NCI-H2171 (cell line): Measurements from ENCODE around the gene SULF2.

ENCODE experiments used
- DNase-seq: peaks from one replicate; lab custom pipeline; 2025; lab: John Stamatoyannopoulos, UW

Gene SULF2

DNA sequence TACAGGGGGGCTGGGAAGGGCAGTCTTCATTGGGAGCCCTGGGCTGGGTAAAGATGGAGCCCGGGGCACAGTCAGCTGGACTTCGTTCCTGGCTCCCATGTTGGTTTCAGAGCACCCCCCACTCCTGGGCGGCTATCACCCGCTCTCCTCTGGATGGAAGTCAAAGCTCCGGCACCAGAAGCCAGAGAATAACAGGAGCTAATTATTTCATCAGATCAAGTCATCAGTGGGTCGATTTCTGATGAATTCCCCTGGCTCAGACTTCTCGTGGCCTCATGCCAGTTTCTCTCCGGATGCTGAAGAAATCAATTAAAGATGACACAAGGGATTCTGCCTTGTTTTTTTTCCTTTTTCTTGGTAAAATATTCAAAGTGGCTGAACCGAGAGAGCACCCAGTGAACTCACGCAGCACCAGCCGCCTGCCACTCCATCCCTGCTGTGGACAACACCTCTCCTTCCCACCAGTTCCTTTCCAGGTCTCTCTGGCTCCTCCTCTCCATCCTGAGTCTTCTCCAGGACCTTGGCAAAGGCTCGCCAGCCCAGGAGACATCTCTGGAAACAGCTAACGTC, 22.5 kb downstream of the SULF2 start:
- DNase-seq: no peak

GRCh38 chr20:47761482-47762047, 23.7 kb downstream of the SULF2 start:
- DNase-seq: no peak

- no peak for DNase-seq
These were observed 24.4 kb downstream of the SULF2 start for GRCh38 chr20:47760686-47761481.

DNA sequence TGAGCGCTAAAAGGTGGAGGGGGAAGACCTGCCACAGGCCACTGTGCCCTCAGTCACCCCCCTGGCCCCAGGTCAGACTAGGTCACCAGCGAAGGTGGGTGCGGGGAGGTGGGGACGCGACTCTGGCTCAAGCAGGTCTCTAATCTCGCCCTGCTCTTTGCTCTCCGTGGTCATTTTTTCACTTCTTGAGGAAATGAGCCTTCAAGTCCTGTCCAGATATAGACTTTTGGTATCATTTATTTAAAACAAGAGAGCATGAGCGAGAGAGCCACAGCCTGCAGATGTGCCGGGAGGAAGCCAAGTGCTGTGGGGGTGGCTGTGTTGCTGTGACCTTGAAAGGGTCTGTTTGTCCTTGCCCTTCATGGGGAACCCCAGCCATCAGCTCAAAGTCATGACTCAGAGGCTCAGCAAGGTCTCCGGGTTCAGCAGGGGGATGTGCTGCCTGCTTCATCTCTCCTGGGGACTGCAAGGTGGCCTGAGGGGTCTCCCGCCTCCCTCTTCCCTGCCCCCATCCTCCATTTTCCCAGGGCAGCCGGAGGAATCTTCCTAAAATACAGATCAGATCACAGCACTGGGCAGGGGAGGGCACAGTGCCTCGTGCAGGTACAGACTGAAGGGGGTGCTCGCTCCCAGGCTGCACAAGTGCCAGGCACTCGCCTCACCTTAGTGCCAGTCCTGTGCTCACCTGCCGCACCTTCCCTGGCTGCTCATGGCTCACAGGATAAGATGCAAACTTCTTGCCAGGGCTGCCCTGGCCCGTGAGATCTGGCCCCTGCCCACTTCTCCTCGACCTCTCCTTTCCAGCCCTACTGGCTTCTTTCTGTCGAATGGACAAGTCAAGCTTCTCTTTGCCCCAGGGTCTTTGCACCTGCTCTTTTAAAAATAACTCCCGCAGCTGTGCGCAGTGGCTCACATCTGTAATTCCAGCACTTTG, 26.5 kb downstream of the SULF2 start:
- no peak for DNase-seq

GRCh38 chr20:47757145-47758035, 27.9 kb downstream of the SULF2 start:
- DNase-seq: peak; percentile 68

DNA sequence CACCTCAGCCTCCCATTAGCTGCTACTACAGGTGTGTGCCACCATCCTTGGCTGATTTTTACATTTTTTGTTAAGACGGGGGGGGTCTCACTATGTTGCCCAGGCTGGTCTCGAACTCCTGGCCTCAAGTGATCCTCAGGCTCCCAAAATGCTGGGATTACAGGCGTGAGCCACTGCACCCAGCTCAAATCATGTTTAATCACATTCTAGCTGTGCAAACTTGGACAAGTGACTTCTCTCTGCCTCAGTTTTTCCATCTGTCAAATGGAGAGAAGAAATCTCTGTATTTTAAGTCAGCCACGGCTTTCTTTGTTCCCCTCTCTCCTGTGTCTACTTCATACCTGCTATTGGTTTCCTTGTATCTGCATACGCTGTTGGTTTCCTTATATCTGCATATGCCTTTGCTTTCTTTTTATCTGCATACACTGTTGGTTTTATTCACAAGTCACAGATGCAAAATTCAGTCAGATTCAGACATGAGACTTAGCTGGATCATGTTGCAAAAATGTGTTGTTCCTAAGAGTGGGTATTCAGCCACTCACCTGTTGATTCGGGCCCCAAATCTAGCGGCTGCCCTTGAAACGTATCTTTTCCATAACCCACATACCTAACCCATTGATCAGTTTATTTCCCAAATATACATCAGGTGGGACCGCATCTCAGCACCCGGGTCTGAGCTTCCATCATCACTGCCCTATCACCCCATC, 30.2 kb downstream of the SULF2 start:
- DNase-seq: no peak

GRCh38 chr20:47754388-47754715, 30.9 kb downstream of the SULF2 start:
- DNase-seq: no peak

DNA sequence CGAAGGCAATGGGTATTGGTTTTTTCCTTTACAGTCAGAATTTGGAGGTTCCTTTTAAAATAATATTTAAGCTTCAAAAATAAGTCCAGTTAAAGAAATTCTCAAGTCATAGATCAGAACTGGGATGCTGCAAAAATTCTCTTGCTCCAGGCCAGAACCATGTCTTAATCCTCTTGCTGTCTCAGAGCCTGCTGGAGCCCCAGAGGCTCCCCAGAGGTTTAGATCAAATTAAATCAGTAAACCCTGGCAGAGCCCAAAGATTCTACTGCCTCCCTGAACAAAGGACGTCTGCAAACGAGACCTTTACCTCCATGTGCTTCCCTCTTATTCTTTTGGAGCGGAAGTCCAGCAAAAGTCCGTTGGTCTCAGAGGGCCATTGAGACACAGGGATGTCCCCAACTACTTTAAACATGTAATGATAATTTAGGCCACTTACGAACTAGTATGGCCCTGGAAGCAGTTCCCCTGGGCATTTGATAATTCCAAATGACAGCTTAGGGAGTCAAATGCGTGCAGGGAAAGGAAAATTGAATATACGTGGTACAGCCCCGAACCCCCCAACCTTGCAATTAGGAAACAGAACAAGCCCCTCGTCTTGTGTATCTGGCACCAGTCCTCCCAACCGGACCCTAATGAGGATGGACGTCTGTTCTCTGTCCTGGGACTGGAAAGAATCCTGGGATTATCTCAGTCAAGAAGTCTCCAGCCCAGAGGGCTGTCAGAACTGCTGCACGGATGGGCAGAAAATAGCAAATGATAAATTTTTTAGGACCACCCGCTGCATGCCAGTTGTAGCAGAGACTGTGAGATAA, 31.5 kb downstream of the SULF2 start:
- DNase-seq: no peak

GRCh38 chr20:47751449-47751848, 33.8 kb downstream of the SULF2 start:
- no peak for DNase-seq

DNA sequence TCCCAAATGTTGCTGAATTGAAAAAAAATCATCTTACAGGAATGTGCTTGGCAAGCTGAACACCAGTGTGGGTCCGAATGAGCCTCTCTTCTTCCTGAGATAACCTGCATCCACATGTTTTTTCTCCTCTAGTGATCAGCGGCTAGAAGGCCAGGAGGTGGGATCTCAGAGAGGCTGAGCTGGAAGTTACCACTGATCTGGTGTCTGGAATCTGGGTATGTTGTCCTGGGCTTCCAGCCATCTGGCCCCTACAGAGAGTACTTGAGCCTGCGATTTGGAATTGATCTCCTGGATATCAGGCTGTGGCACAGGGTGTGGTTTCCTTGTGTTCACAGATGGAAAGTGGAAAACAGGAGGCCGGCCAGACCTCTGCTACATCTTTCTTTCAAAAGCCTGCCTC, 35.9 kb downstream of the SULF2 start:
- peak; percentile 28 for DNase-seq

DNA sequence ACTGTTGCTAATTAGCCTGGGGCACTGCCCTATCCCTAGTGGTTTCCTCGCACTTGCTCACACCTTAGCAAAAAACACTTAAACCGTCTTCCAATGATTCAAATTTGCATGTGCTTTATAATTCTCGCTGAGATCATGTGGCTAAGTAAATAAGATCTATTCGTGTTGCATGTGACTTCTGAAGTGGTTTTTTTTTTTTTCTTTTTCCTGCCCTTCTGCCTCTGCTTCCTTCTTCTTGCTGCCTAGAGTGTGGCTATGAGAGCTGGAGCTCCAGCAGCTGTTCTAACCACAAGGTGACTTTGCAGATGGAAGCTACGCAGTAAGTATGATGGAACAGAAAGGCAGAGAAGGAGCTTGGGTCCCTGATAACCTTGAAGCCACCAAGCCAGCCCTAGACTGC, 36.5 kb downstream of the SULF2 start:
- peak; percentile 61 for DNase-seq

- no peak for DNase-seq
These were observed 37.2 kb downstream of the SULF2 start for GRCh38 chr20:47748069-47748468.

GRCh38 chr20:47747669-47748031, 37.6 kb downstream of the SULF2 start:
- peak; percentile 42 for DNase-seq

DNA sequence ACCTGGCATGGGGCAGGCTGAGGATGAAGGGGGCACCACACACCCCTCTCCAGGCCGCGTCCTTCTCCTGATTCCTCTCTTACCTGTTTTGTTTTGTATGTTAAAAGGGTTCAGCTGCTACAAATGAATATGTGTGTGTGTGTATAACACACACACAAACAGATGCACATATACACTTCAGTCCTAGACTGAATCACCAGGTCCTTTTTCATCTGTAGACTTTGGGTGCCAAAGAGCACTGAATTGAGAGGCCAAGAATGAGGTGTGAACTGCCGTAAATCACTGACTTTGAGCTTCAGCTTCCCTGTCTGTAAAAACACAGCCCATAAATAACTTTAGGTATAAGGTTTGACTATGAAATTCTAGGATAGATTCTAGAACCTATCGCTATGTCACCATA, 40.5 kb downstream of the SULF2 start:
- DNase-seq: no peak

DNA sequence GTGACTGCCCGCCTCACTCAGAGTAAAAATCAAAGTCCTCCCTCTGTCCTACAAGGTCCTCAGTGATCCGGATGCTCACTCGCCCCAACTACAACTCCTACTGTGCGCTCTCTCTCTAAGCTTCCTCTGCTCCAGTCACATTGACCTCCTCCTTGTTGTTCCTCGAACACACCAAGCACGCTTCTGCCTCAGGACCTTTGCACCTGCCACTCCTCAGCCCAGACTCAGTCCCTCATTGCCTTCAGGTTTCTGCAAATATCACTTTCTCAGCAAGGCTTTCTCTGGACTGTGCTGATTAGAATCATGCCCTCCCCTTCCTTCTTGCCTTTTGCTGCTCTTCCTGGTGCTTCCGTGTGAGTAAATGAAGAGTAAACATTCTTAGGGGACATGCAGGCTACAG, 41.6 kb downstream of the SULF2 start:
- DNase-seq: no peak

DNA sequence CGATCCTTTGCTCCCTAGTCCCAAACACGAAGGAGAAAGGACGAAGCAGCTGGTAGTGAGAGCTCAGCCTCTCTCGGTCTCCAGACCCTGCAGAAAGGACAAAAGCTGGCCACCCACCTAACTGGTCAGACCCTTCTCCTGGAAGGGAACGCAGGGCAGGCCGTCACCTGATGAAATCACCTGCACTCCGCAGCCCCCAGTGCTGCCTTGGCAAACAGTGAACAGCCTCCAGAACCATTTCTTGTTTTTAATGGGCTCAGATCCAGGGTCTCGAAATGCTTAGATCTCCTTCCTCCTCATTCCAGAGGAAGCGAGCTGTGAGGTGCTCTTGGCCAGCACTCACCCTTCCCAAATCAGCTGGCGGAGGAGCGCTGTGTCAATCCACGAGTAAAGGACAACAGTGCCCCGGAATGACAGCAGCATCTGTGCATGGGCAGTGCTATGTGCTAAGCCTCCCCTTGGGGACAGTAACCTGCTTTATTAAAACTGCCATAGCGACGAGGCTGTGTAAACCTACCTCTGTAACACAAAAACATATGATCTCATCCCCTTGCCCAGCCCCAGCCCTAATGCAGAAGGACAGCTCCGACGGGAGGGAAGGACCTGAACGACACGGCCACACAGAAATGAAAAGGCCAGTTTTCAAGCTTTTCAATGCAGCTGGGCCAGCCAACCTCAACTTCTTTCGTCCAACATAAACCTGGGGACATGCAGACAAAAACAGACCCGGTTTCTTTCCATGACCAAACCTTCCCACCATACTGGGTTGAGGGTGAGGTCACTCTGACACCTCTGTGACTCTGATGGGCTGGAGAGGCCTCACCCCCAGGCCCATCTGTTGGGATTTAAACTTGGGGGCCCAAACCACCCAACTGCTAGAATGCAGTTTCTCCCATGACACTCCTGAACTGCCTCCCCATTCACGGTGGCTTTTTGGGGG, 43.3 kb downstream of the SULF2 start:
- DNase-seq: peak; percentile 28

GRCh38 chr20:47740862-47741184, 44.5 kb downstream of the SULF2 start:
- DNase-seq: no peak

- no peak for DNase-seq
These were observed 45.0 kb downstream of the SULF2 start for GRCh38 chr20:47740121-47740861.
